Trophoblast cell (in vitro differentiated cells and primary cell): ENCODE results near the gene LRTM1.
A peak's percentile ranks its signal among the peaks of the same experiment; 100 is the strongest.

Experiments
- DNase-seq, 2 donors: peaks; one replicate each; pipeline ENCODE4 v3.0.0-alpha.2; 2016
- H2AFZ ChIP-seq: 2 replicates; pipeline ENCODE4 v1.6.1; 2013; ENCODE audit warnings: low read length, moderate library complexity, mild to moderate bottlenecking; ENCODE audit not compliant: insufficient read depth, poor library complexity
- H2AK5ac ChIP-seq: 2 replicates; pipeline ENCODE4 v1.6.1; 2013; ENCODE audit warnings: mild to moderate bottlenecking, low read length
- H2BK120ac ChIP-seq: 2 replicates; pipeline ENCODE4 v1.6.1; 2013; ENCODE audit warnings: low read length, mild to moderate bottlenecking, moderate library complexity; ENCODE audit not compliant: insufficient read depth, poor library complexity
- H2BK12ac ChIP-seq: 2 replicates; pipeline ENCODE4 v1.6.1; 2013; ENCODE audit warnings: mild to moderate bottlenecking, low read length, moderate library complexity
- H2BK5ac ChIP-seq: 2 replicates; pipeline ENCODE4 v1.6.1; 2013; ENCODE audit warnings: low read length, low read depth, moderate library complexity, mild to moderate bottlenecking; ENCODE audit not compliant: poor library complexity
- H3K14ac ChIP-seq: 2 replicates; pipeline ENCODE4 v1.6.1; 2013; ENCODE audit warnings: mild to moderate bottlenecking, low read length
- H3K18ac ChIP-seq: 2 replicates; pipeline ENCODE4 v1.6.1; 2013; ENCODE audit warnings: mild to moderate bottlenecking, low read length
- H3K23ac ChIP-seq: 2 replicates; pipeline ENCODE4 v1.6.1; 2013; ENCODE audit warnings: low read length
- H3K27ac ChIP-seq: 2 replicates; pipeline ENCODE4 v1.5.1; 2013; ENCODE audit warnings: low read depth, mild to moderate bottlenecking, inconsistent platforms, low read length, moderate library complexity
- H3K27me3 ChIP-seq: 2 replicates; pipeline ENCODE4 v1.6.1; 2013; ENCODE audit warnings: inconsistent platforms, mild to moderate bottlenecking, low read length, moderate library complexity; ENCODE audit not compliant: insufficient read depth
- H3K36me3 ChIP-seq, 2 experiments: 1 replicate in 1 of 2; 2 replicates in 1 of 2; pipeline ENCODE4 v1.6.1; 2013; ENCODE audit warnings: low read length in 2 of 2, mild to moderate bottlenecking in 2 of 2, moderate library complexity in 1 of 2; ENCODE audit not compliant: insufficient read depth in 2 of 2, control insufficient read depth in 1 of 2
- H3K4ac ChIP-seq: 2 replicates; pipeline ENCODE4 v1.6.1; 2013; ENCODE audit warnings: low read depth, mild to moderate bottlenecking, low read length, moderate library complexity
- H3K4me1 ChIP-seq, 2 experiments: 1 replicate in 1 of 2; 2 replicates in 1 of 2; pipeline ENCODE4 v1.6.1; 2013; ENCODE audit warnings: low read length in 2 of 2, mild to moderate bottlenecking in 2 of 2, moderate library complexity in 1 of 2; ENCODE audit not compliant: insufficient read depth in 2 of 2, control insufficient read depth in 1 of 2
- H3K4me2 ChIP-seq: 2 replicates; pipeline ENCODE4 v1.6.1; 2013; ENCODE audit warnings: inconsistent platforms, mild to moderate bottlenecking, low read length, moderate library complexity
- H3K4me3 ChIP-seq: 2 replicates; pipeline ENCODE4 v1.5.1; 2013; ENCODE audit warnings: mild to moderate bottlenecking, low read depth, low read length, inconsistent platforms
- H3K79me1 ChIP-seq: one replicate; pipeline ENCODE4 v1.6.1; 2013; ENCODE audit warnings: low read length
- H3K79me2 ChIP-seq: 2 replicates; pipeline ENCODE4 v1.6.1; 2013; ENCODE audit warnings: low read length, mild to moderate bottlenecking; ENCODE audit not compliant: control insufficient read depth, insufficient read depth, poor library complexity
- H3K9ac ChIP-seq: 2 replicates; pipeline ENCODE4 v1.6.1; 2013; ENCODE audit warnings: mild to moderate bottlenecking, low read length
- H3K9me3 ChIP-seq: 2 replicates; pipeline ENCODE4 v1.6.1; 2013; ENCODE audit warnings: low read depth, mild to moderate bottlenecking, control low read depth, inconsistent platforms, low read length; ENCODE audit not compliant: insufficient read depth
- H4K12ac ChIP-seq: 2 replicates; pipeline ENCODE4 v1.6.1; 2013; ENCODE audit warnings: low read depth, mild to moderate bottlenecking, low read length, moderate library complexity
- H4K8ac ChIP-seq: 2 replicates; pipeline ENCODE4 v1.6.1; 2013; ENCODE audit warnings: low read depth, mild to moderate bottlenecking, low read length, moderate library complexity
- H4K91ac ChIP-seq: one replicate; pipeline ENCODE4 v1.6.1; 2013; ENCODE audit warnings: low read depth, mild to moderate bottlenecking, low read length, moderate library complexity
- WGBS: extraction: QIAGEN DNeasy Blood & Tissue Kit; methylation state at CpG from one replicate; pipeline ENCODE4 v1.1.7; 2013; ENCODE audit warnings: missing lambda C conversion rate; ENCODE audit not compliant: insufficient read length, insufficient coverage; ENCODE audit errors: extremely low coverage; 5-methylcytosine and 5-hydroxymethylcytosine counted together

LRTM1 gene

GRCh38 chr3:54892168-54892567 is 35.7 kb downstream of the LRTM1 start:
- Histone ChIP-seq H3K4ac (no peak overlapping the region), H3K4me2 (no peak overlapping the region), H2BK120ac (peak overlapping the region; percentile 65), H3K23ac (no peak overlapping the region), H2AFZ (no peak overlapping the region), H3K79me1 (peaks cover 26% of the 10 kb centered on the region), H2AK5ac (peak overlapping the region; percentile 34), H3K4me1 (peaks cover 14 to 26% of the 10 kb centered on the region in 2 experiments), H2BK5ac (peak overlapping the region; percentile 42), H3K14ac (peak overlapping the region; percentile 62), H3K18ac (no peak overlapping the region), H4K12ac (no peak overlapping the region), H3K9me3 (no peaks in the 10 kb centered on the region), H3K36me3 (no peaks in the 10 kb centered on the region), H4K91ac (peak overlapping the region; percentile 90), H3K79me2 (no peaks in the 10 kb centered on the region), H3K27ac (peak overlapping the region; percentile 70), H4K8ac (peak overlapping the region; percentile 41), H3K9ac (no peak overlapping the region), H3K4me3 (no peak overlapping the region), H3K27me3 (no peaks in the 10 kb centered on the region), H2BK12ac (peak overlapping the region; percentile 76)
- no CpG with 5 or more reads among the region's 2 CpGs for WGBS
- DNase-seq: no peak

- Histone ChIP-seq H4K91ac (peak overlapping the region; percentile 82), H2BK12ac (no peak overlapping the region), H3K14ac (no peak overlapping the region), H3K36me3 (no peaks in the 10 kb centered on the region), H3K9ac (no peak overlapping the region), H3K4ac (no peak overlapping the region), H3K79me2 (no peaks in the 10 kb centered on the region), H3K27ac (peak overlapping the region; percentile 89), H2BK5ac (peak overlapping the region; percentile 45), H3K18ac (no peak overlapping the region), H2AFZ (no peak overlapping the region), H3K4me1 (peaks cover 12 to 22% of the 10 kb centered on the region in 2 experiments), H2BK120ac (no peak overlapping the region), H3K79me1 (peaks cover 23% of the 10 kb centered on the region), H3K27me3 (no peaks in the 10 kb centered on the region), H3K4me2 (peak overlapping the region; percentile 4), H4K12ac (no peak overlapping the region), H4K8ac (no peak overlapping the region), H3K4me3 (no peak overlapping the region), H3K23ac (no peak overlapping the region), H2AK5ac (no peak overlapping the region), H3K9me3 (no peaks in the 10 kb centered on the region)
- peak; percentile 99 to 100 for DNase-seq
- WGBS: no CpG with 5 or more reads among the region's 5 CpGs
Observed at GRCh38 chr3:54891540-54891897, 36.3 kb downstream of the LRTM1 start.

DNA sequence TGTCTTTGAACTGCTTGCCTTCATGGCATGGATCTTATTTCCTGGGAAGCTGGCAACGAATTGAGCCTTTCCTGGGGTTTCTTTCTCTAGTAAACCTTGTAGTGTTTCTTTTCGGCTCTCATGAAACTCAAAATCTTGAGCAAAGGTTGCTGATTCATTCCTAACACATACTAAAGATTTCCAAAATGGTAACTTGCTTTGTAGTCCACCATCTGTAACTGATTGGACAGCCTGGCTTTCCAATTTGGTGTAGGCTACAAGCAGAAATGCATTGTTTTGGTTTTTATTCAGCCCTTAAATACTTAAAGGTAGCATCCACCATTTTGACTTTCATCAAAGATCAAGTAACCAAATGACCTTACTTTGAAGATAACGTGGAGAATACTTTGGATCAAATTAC is 38.1 kb downstream of the LRTM1 start:
- Histone ChIP-seq H4K91ac (peak overlapping the region; percentile 86), H3K23ac (no peak overlapping the region), H3K9ac (no peak overlapping the region), H4K12ac (no peak overlapping the region), H3K27ac (no peak overlapping the region), H3K14ac (no peak overlapping the region), H2AK5ac (no peak overlapping the region), H3K4me1 (peaks cover 12 to 22% of the 10 kb centered on the region in 2 experiments), H3K79me2 (no peaks in the 10 kb centered on the region), H2BK12ac (peak overlapping the region; percentile 85), H3K36me3 (no peaks in the 10 kb centered on the region), H2BK120ac (peak overlapping the region; percentile 64), H3K27me3 (no peaks in the 10 kb centered on the region), H3K4me2 (no peak overlapping the region), H4K8ac (peak overlapping the region; percentile 32), H3K4me3 (no peak overlapping the region), H2AFZ (no peak overlapping the region), H3K79me1 (peaks cover 25% of the 10 kb centered on the region), H2BK5ac (peak overlapping the region; percentile 54), H3K4ac (no peak overlapping the region), H3K18ac (no peak overlapping the region), H3K9me3 (no peaks in the 10 kb centered on the region)
- no CpG with 5 or more reads among the region's 3 CpGs for WGBS
- no peak for DNase-seq

DNA sequence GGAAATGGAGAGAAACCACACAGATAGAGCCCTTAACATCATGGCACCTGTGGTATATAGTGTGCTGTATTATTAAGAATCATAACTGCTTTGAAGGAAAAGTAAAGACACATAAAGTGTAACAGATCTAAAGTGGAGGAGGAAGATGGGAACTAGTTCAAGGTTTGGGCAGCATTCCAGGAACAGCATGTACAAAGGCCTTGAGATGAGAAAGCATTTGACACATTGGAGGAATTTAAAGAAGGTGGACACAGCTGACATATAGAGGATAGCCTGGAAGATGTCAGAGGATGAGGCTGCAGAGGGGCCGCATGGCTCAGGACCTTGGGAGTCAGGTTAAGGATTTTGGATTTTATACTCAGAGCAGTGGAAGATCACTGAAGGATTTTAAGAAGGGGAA is 39.0 kb downstream of the LRTM1 start:
- Histone ChIP-seq H2AFZ (no peak overlapping the region), H3K18ac (no peak overlapping the region), H3K79me1 (peaks cover 21% of the 10 kb centered on the region), H3K79me2 (no peaks in the 10 kb centered on the region), H3K9me3 (no peaks in the 10 kb centered on the region), H3K36me3 (no peaks in the 10 kb centered on the region), H3K4ac (no peak overlapping the region), H2BK12ac (no peak overlapping the region), H3K4me2 (no peak overlapping the region), H3K27ac (no peak overlapping the region), H3K4me3 (no peak overlapping the region), H3K4me1 (peaks cover 12 to 19% of the 10 kb centered on the region in 2 experiments), H3K14ac (no peak overlapping the region), H4K8ac (no peak overlapping the region), H2AK5ac (no peak overlapping the region), H2BK120ac (no peak overlapping the region), H4K12ac (no peak overlapping the region), H3K27me3 (no peaks in the 10 kb centered on the region), H4K91ac (no peak overlapping the region), H3K9ac (no peak overlapping the region), H2BK5ac (no peak overlapping the region), H3K23ac (no peak overlapping the region)
- no CpG with 5 or more reads among the region's 1 CpG for WGBS
- peak in 1 of 2 donors; percentile 66 for DNase-seq
